TTC549 (cell line): ENCODE measurements around the gene EEF2KMT.

Source experiments
- FAIRE-seq: peaks from 2 replicates; lab custom pipeline; 2012; peaks lifted over from hg19 to GRCh38; lab: Jason Lieb, UNC

EEF2KMT gene

GRCh38 chr16:5040451-5040850 lies 57.1 kb downstream of the EEF2KMT start:
- FAIRE-seq: no peak

- FAIRE-seq: no peak
These were observed 61.1 kb downstream of the EEF2KMT start for GRCh38 chr16:5036228-5037156.

- no peak for FAIRE-seq
These were observed 61.7 kb downstream of the EEF2KMT start for GRCh38 chr16:5035909-5036227.
